Panc1 (cell line): ENCODE measurements around the gene POU2F2. TPM values are rescaled to one million over a fixed set of nuclear protein-coding genes. Genes with fewer than 3 reads are reported as not detected.

ENCODE experiments used
- ATAC-seq: fragments of 200-7000 bp; cut with Tn5 transposase; 2 replicates; pipeline ENCODE4 v1.9.1; 2020; ENCODE audit warnings: mild to moderate bottlenecking, moderate library complexity
- BruUV-seq: library from RNA; stranded (reverse); fragments of 400-500 nt; replicated peaks from 2 replicates; lab custom pipeline; 2021; lab: Mats Ljungman, UMichigan
- CTCF ChIA-PET: fragments of 300-600 bp; sonication (Branson Sonifier 250); formaldehyde crosslinking; loops from one replicate; lab custom pipeline; 2022; ENCODE audit warnings: antibody characterized with exemption; lab: Charles Lee
- POLR2A ChIA-PET: fragments of 300-600 bp; sonication (Branson Sonifier 250); formaldehyde crosslinking; loops from one replicate; lab custom pipeline; 2022; ENCODE audit warnings: antibody characterized with exemption; lab: Charles Lee
- DNase-seq: peaks from one replicate; pipeline ENCODE4 v3.0.0-alpha.2; 2010; ENCODE audit warnings: low read depth, low spot score
- H3K27ac ChIP-seq: 2 replicates; pipeline ENCODE4 v1.5.1; 2011; ENCODE audit warnings: mild to moderate bottlenecking, low read length, inconsistent platforms
- H3K27me3 ChIP-seq: fragments of 200-500 bp; sonication (Bioruptor generic); 2 replicates; pipeline ENCODE4 v1.6.0; 2014; ENCODE audit warnings: low read length, inconsistent platforms; ENCODE audit not compliant: control insufficient read depth, insufficient read depth
- H3K36me3 ChIP-seq: fragments of 200-500 bp; sonication (Bioruptor generic); 2 replicates; pipeline ENCODE4 v1.5.1; 2014; ENCODE audit warnings: inconsistent platforms, mild to moderate bottlenecking, low read length, moderate library complexity; ENCODE audit not compliant: control insufficient read depth, insufficient read depth
- H3K4me1 ChIP-seq: 2 replicates; pipeline ENCODE4 v1.5.1; 2011; ENCODE audit warnings: inconsistent platforms, mild to moderate bottlenecking, low read length, moderate library complexity; ENCODE audit not compliant: control insufficient read depth, insufficient read depth
- H3K4me3 ChIP-seq, 2 experiments: 2 replicates each; pipeline ENCODE4 v1.5.1; 2011 to 2012; ENCODE audit warnings: low read depth in 2 of 2, low read length in 2 of 2, mild to moderate bottlenecking in 2 of 2, inconsistent platforms in 1 of 2, moderate library complexity in 1 of 2
- H3K9me3 ChIP-seq: fragments of 200-500 bp; sonication (Bioruptor generic); 2 replicates; pipeline ENCODE4 v1.5.1; 2014; ENCODE audit warnings: low read depth, mild to moderate bottlenecking, inconsistent platforms, low read length, moderate library complexity; ENCODE audit not compliant: control insufficient read depth, insufficient read depth
- POLR2AphosphoS5 ChIP-seq: IDR thresholded peaks from 2 replicates; pipeline ENCODE4 v1.6.1; 2012; ENCODE audit warnings: mild to moderate bottlenecking, low read depth, low read length, moderate library complexity
- SIN3A ChIP-seq: IDR thresholded peaks from 2 replicates; pipeline ENCODE4 v1.6.1; 2012; ENCODE audit warnings: low read depth, mild to moderate bottlenecking, low read length, moderate library complexity, borderline replicate concordance; ENCODE audit not compliant: insufficient read depth
- TCF7L2 ChIP-seq: IDR thresholded peaks from 2 replicates; pipeline ENCODE4 v1.6.1; 2011; ENCODE audit warnings: mild to moderate bottlenecking, low read depth, low read length, inconsistent platforms
- in situ Hi-C: cut with HindIII; loops from 2 replicates; pipeline ENCODE4 v1.10.0; 2016; ENCODE audit warnings: low sequenced_read_pairs, low pct_unique_long_range_greater_than_20kb
- intact Hi-C: fragments of 100-400 bp; cut with micrococcal nuclease; formaldehyde crosslinking; loops from one replicate; pipeline ENCODE4 v1.10.0; 2022; ENCODE audit not compliant: unreplicated experiment
- total RNA-seq: library from RNA; stranded (reverse); gene quantifications from one replicate; pipeline ENCODE4 v1.2.1, GENCODE V29; 2021; ENCODE audit not compliant: unreplicated experiment
- TF ChIP-seq, protein P1 (sequence below): fragments of 450-650 bp; IDR thresholded peaks from 2 replicates; pipeline ENCODE4 v1.5.1; 2017; ENCODE audit warnings: mild to moderate bottlenecking
- TF ChIP-seq, protein P2 (sequence below), 2 experiments: IDR thresholded peaks; 2 replicates each; pipeline ENCODE4 v1.6.1; 2011 to 2012; ENCODE audit warnings: low read depth in 2 of 2, control low read depth in 1 of 2, low read length in 1 of 2, mild to moderate bottlenecking in 1 of 2, moderate library complexity in 1 of 2; ENCODE audit not compliant: insufficient read depth in 1 of 2

Gene POU2F2
- total RNA-seq, 1 experiment from 2014 or later, result 0.10 TPM

GRCh38 chr19:42064432-42064831, 67.8 kb downstream of the POU2F2 start:
- TF ChIP-seq, protein P1, sequence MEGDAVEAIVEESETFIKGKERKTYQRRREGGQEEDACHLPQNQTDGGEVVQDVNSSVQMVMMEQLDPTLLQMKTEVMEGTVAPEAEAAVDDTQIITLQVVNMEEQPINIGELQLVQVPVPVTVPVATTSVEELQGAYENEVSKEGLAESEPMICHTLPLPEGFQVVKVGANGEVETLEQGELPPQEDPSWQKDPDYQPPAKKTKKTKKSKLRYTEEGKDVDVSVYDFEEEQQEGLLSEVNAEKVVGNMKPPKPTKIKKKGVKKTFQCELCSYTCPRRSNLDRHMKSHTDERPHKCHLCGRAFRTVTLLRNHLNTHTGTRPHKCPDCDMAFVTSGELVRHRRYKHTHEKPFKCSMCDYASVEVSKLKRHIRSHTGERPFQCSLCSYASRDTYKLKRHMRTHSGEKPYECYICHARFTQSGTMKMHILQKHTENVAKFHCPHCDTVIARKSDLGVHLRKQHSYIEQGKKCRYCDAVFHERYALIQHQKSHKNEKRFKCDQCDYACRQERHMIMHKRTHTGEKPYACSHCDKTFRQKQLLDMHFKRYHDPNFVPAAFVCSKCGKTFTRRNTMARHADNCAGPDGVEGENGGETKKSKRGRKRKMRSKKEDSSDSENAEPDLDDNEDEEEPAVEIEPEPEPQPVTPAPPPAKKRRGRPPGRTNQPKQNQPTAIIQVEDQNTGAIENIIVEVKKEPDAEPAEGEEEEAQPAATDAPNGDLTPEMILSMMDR, result no peak
- Histone ChIP-seq H3K4me3 (no peak overlapping the region), H3K4me1 (no peaks in the 10 kb centered on the region), H3K27me3 (no peaks in the 10 kb centered on the region), H3K9me3 (no peaks in the 10 kb centered on the region), H3K36me3 (no peaks in the 10 kb centered on the region), H3K27ac (no peak overlapping the region)
- ChIA-PET POLR2A (no interaction called here), CTCF (interaction anchor here (0.6 kb wide), 1 partner anchor 98 kb away, joined by 7 read pairs; no protein-coding TSS in a partner anchor)
- in situ Hi-C loops (no loop called here), intact Hi-C loops (no loop called here)
- no peak for DNase-seq
- no TSS peak for BruUV-seq
- ATAC-seq, result no peak

DNA sequence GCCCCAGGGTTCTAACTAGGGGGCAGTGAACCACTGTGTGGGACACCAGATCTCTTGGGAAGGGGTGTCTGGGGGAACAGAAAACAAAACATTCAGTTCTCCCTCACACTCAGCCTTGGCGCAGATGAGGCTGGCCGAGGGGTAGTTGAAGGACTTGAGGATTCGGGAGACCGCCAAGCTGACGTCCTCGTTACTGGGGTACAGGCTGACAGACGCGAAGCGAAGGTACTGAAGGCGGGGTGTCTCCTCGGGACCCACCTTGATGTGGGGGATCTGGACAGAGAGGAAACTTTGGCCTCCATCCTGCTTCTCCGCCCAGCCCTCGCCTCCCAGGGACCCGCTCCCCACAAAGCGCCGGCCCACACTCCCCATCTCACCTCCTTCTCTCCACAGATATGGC, 69.9 kb downstream of the POU2F2 start:
- DNase-seq, result no peak
- Histone ChIP-seq H3K27me3 (no peaks in the 10 kb centered on the region), H3K36me3 (no peaks in the 10 kb centered on the region), H3K4me1 (no peaks in the 10 kb centered on the region), H3K4me3 (no peak overlapping the region), H3K27ac (no peak overlapping the region), H3K9me3 (no peaks in the 10 kb centered on the region)
- ATAC-seq, result no peak
- ChIA-PET CTCF (no interaction called here), POLR2A (no interaction called here)
- intact Hi-C loops, result no loop called here
- TF ChIP-seq TCF7L2 (no peak), SIN3A (no peak), POLR2AphosphoS5 (no peak)
- TF ChIP-seq, protein P1, result no peak
- TF ChIP-seq, protein P2, sequence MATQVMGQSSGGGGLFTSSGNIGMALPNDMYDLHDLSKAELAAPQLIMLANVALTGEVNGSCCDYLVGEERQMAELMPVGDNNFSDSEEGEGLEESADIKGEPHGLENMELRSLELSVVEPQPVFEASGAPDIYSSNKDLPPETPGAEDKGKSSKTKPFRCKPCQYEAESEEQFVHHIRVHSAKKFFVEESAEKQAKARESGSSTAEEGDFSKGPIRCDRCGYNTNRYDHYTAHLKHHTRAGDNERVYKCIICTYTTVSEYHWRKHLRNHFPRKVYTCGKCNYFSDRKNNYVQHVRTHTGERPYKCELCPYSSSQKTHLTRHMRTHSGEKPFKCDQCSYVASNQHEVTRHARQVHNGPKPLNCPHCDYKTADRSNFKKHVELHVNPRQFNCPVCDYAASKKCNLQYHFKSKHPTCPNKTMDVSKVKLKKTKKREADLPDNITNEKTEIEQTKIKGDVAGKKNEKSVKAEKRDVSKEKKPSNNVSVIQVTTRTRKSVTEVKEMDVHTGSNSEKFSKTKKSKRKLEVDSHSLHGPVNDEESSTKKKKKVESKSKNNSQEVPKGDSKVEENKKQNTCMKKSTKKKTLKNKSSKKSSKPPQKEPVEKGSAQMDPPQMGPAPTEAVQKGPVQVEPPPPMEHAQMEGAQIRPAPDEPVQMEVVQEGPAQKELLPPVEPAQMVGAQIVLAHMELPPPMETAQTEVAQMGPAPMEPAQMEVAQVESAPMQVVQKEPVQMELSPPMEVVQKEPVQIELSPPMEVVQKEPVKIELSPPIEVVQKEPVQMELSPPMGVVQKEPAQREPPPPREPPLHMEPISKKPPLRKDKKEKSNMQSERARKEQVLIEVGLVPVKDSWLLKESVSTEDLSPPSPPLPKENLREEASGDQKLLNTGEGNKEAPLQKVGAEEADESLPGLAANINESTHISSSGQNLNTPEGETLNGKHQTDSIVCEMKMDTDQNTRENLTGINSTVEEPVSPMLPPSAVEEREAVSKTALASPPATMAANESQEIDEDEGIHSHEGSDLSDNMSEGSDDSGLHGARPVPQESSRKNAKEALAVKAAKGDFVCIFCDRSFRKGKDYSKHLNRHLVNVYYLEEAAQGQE (IDR thresholded peaks at IDR 0.05; ENCODE audit: insufficient read depth in 1 of 2, low read depth in 2 of 2, low read length in 1 of 2), result no peak
- in situ Hi-C loops, result no loop called here
- BruUV-seq, result no TSS peak
